ENCODE measurements around the gene C1GALT1.

GRCh38 chr7:7134046-7134445 lies 48.3 kb upstream of the C1GALT1 start:
- TF ChIP-seq CTCF (conservative IDR thresholded peaks at IDR 0.05) (no peak), EZH2 (IDR thresholded peaks at IDR 0.05; ENCODE audit: low read depth) (no peak)
